ENCODE measurements around the gene AHI1.

GRCh38 chr6:135344526-135344925, 153.0 kb downstream of the AHI1 start:
- TF ChIP-seq, protein P1, sequence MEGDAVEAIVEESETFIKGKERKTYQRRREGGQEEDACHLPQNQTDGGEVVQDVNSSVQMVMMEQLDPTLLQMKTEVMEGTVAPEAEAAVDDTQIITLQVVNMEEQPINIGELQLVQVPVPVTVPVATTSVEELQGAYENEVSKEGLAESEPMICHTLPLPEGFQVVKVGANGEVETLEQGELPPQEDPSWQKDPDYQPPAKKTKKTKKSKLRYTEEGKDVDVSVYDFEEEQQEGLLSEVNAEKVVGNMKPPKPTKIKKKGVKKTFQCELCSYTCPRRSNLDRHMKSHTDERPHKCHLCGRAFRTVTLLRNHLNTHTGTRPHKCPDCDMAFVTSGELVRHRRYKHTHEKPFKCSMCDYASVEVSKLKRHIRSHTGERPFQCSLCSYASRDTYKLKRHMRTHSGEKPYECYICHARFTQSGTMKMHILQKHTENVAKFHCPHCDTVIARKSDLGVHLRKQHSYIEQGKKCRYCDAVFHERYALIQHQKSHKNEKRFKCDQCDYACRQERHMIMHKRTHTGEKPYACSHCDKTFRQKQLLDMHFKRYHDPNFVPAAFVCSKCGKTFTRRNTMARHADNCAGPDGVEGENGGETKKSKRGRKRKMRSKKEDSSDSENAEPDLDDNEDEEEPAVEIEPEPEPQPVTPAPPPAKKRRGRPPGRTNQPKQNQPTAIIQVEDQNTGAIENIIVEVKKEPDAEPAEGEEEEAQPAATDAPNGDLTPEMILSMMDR (IDR thresholded peaks at IDR 0.05), result no peak
- no peak for TF ChIP-seq EZH2 (IDR thresholded peaks at IDR 0.05; ENCODE audit: borderline replicate concordance, insufficient read depth, low read depth, low read length, poor library complexity, severe bottlenecking)

All from B cell (primary cell).